Sigmoid colon (tissue), 7 donors: ENCODE results near the gene MAP3K12. TPM values are rescaled to one million over a fixed set of nuclear protein-coding genes. Genes with fewer than 3 reads are reported as not detected.
"Not testable (repeated sequence)": the region's sequence is repeated elsewhere in the genome, so short reads cannot be mapped to it uniquely, and the experiment has no call there.

ENCODE experiments used
- DNase-seq: peaks from one replicate; pipeline ENCODE4 v3.0.0-alpha.2; 2019
- H3K27ac ChIP-seq, 4 donors: fragments of 200-600 bp; sonication (generic); one replicate each; pipeline ENCODE4 v1.5.1; 2016 to 2019; ENCODE audit warnings: mild to moderate bottlenecking in 1 of 4
- H3K27me3 ChIP-seq, 3 donors: fragments of 200-600 bp; sonication (generic); one replicate each; pipeline ENCODE4 v1.5.1; 2019; ENCODE audit warnings: mild to moderate bottlenecking in 1 of 3
- H3K36me3 ChIP-seq, 4 donors: fragments of 200-600 bp; sonication (generic); one replicate each; pipeline ENCODE4 v1.5.1; 2016 to 2019
- H3K4me1 ChIP-seq, 4 donors: fragments of 200-600 bp; sonication (generic); one replicate each; pipeline ENCODE4 v1.5.1; 2017 to 2019
- H3K4me3 ChIP-seq, 4 donors: fragments of 200-600 bp; sonication (generic); one replicate each; pipeline ENCODE4 v1.5.1; 2017 to 2019; ENCODE audit warnings: mild to moderate bottlenecking in 2 of 4, moderate library complexity in 1 of 4
- H3K9me3 ChIP-seq, 4 donors: fragments of 200-600 bp in 3 of 4; sonication (generic) in 3 of 4; one replicate each; pipeline versions ENCODE4 v1.5.1 to v1.6.1; 2013 to 2019
- EP300 ChIP-seq, 4 donors: sonication (generic); formaldehyde crosslinking; IDR thresholded peaks; one replicate each; pipeline ENCODE4 v1.6.1; 2017; ENCODE audit warnings: antibody characterized with exemption in 4 of 4
- POLR2A ChIP-seq, 2 donors: fragments of 450-650 bp; IDR thresholded peaks; one replicate each; pipeline ENCODE4 v1.6.1; 2016; ENCODE audit warnings: antibody characterized with exemption in 2 of 2, mild to moderate bottlenecking in 2 of 2, moderate library complexity in 2 of 2
- POLR2AphosphoS5 ChIP-seq, 4 donors: sonication (generic); formaldehyde crosslinking; IDR thresholded peaks; one replicate each; pipeline ENCODE4 v1.6.1; 2017; ENCODE audit warnings: antibody characterized with exemption in 4 of 4
- WGBS, 2 donors: extraction: QIAGEN DNeasy Blood & Tissue Kit; methylation state at CpG; one replicate each; pipeline ENCODE4 v1.1.7; 2013; 5-methylcytosine and 5-hydroxymethylcytosine counted together
- intact Hi-C: fragments of 100-400 bp; cut with DNase I; formaldehyde crosslinking; loops from one replicate; pipeline ENCODE4 v1.15.1; 2023
- polyA plus RNA-seq, 3 donors: library from polyadenylated mRNA; stranded (reverse); fragments of 200-250 nt; gene quantifications; one replicate each; pipeline ENCODE4 v1.2.3, GENCODE V29; 2013
- total RNA-seq, 4 donors: library from RNA; depleted of rRNA; stranded (reverse); fragments of >200 nt; gene quantifications; one replicate each; pipeline ENCODE4 v1.1.0, GENCODE V29; 2016
- TF ChIP-seq, protein P1 (sequence below), 4 experiments: fragments of 450-650 bp in 3 of 4; fragments of 200-600 bp in 1 of 4; IDR thresholded peaks; one replicate each; pipeline ENCODE4 v1.5.1; 2016 to 2019; ENCODE audit warnings: antibody characterized with exemption in 4 of 4, mild to moderate bottlenecking in 3 of 4, moderate library complexity in 2 of 4
- donor health status: healthy with polysubstance abuse.
- donor health status: Bipolar disorder and iron deficiency.
- donor health status: healthy.

Gene MAP3K12
- total and polyA plus RNA-seq, 7 donors: 1.6 to 27.4 (median 18.5) TPM

DNA sequence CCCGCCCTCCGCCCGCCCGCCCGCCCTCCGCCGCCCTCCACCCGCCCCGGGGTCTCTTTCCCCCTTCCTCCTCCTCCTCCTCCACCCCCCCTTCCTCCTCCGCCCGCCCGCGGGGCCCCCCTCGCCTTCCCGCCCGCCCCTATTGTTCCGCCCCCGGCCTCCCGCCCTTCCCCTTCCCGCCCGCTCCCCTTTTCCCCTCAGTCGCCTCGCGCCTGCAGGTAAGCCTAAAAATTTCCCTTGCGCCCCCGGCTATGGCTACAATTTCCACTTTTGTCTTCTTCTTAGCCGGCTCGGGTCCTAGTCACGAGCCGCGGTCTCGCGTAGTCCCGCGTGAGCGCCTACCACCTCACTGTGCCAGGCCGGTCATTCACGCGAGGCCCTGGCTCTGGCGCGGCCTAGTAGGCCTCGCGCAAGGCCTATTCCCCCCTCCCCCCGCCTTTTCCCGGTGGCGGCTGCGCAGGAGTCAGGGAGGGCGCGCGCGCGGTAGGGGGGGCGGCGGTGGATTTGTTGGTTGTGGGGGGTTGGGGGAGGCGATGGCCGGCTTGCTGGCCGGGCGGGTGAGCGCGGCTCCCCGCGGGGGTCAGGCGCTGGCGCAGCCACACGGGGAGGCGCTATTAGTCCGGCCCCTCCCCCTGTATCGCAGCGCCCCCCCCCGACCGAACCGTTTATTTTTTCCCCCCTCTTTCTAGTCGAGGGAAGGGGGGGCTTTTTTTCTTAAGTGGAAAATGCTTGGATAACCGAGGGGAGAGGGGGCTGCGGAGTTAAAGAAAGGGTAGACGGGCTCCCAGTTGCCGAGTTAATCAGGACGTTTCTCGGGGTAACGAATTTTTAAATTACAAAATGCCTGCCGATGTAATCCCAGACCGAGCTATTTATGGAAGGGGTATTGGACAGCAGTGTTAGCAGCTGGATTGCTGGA, 46.8 kb downstream of the MAP3K12 start:
- peak overlapping the region; percentile 90 to 98 (median 96) for H3K27ac ChIP-seq
- peak in 3 of 4 donors; percentile 43 to 68 (median 44) for TF ChIP-seq POLR2AphosphoS5 (IDR thresholded peaks at IDR 0.05)
- TF ChIP-seq, protein P1, sequence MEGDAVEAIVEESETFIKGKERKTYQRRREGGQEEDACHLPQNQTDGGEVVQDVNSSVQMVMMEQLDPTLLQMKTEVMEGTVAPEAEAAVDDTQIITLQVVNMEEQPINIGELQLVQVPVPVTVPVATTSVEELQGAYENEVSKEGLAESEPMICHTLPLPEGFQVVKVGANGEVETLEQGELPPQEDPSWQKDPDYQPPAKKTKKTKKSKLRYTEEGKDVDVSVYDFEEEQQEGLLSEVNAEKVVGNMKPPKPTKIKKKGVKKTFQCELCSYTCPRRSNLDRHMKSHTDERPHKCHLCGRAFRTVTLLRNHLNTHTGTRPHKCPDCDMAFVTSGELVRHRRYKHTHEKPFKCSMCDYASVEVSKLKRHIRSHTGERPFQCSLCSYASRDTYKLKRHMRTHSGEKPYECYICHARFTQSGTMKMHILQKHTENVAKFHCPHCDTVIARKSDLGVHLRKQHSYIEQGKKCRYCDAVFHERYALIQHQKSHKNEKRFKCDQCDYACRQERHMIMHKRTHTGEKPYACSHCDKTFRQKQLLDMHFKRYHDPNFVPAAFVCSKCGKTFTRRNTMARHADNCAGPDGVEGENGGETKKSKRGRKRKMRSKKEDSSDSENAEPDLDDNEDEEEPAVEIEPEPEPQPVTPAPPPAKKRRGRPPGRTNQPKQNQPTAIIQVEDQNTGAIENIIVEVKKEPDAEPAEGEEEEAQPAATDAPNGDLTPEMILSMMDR (IDR thresholded peaks at IDR 0.05): peak in 1 of 4 experiments; percentile 20
- peak in 1 of 4 donors; percentile 31 for TF ChIP-seq EP300 (IDR thresholded peaks at IDR 0.05)
- TF ChIP-seq POLR2A (IDR thresholded peaks at IDR 0.05): no peak
- H3K4me1 ChIP-seq: peaks cover 0 to 26% (median 22%) of the 10 kb centered on the region in 4 donors
- WGBS, 2 donors: 1% methylated on average over 73 to 81 of the region's 82 CpGs
- peak overlapping the region; percentile 65 to 76 (median 70) for H3K4me3 ChIP-seq
- no peaks in the 10 kb centered on the region for H3K27me3 ChIP-seq
- no peaks in the 10 kb centered on the region for H3K9me3 ChIP-seq
- peaks cover 27 to 46% (median 29%) of the 10 kb centered on the region in 4 donors for H3K36me3 ChIP-seq
- DNase-seq: peak; percentile 95
- intact Hi-C loops: loop anchor here (5.0 kb wide), 1 partner anchor 40 kb away; no protein-coding TSS in a partner anchor

DNA sequence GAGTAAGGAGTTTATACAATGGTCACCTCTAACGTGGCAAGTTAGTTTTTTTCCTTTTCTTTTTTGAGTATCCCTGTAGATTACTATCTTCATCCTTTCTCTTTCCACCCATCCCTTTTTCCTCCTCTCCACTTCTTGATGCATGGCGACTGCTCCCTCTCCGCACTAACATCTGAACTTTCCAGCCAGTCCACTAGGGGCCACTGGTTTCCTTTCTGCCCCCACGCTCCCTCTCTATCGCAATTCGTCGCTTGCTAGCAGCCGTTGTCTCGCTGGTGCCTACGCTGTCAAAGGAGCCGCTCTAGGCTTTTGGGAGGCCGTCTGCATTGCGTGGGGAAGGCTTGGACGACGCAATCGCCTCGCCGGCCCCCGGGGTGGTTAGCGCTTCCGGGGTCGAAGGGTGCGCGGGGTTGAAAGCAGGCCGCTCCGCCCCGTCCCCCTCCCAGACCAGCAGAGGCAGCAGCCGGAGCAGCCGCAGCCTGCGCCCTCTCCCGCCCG, 47.5 kb downstream of the MAP3K12 start, which contains the start of gene PCBP2:
TSS of gene PCBP2 (plus strand) at position 442 of the 498 bp plus-strand sequence. CDS start 2,699 bp downstream, outside the sequence.
- intact Hi-C loops: loop anchor here (2.0 to 5.0 kb wide), 2 partner anchors 41 to 57 kb away; no protein-coding TSS in a partner anchor
- no peaks in the 10 kb centered on the region for H3K27me3 ChIP-seq
- 0 to 1% methylated on average over 32 of the region's 32 CpGs for WGBS, 2 donors
- peak within 1 kb of the TSS; percentile 65 to 76 (median 70) for H3K4me3 ChIP-seq
- TF ChIP-seq POLR2AphosphoS5 (IDR thresholded peaks at IDR 0.05) (peak; percentile 91 to 96 (median 94)), EP300 (IDR thresholded peaks at IDR 0.05) (peak in 2 of 4 donors; percentile 47 to 48), POLR2A (IDR thresholded peaks at IDR 0.05) (peak; percentile 32 to 37)
- TF ChIP-seq, protein P1 (IDR thresholded peaks at IDR 0.05): peak; percentile 77 to 97 (median 95)
- DNase-seq: peak; percentile 99
- H3K9me3 ChIP-seq: no peaks in the 10 kb centered on the region
- H3K4me1 ChIP-seq: peaks cover 0 to 26% (median 22%) of the 10 kb centered on the region in 4 donors
- peaks cover 20 to 46% (median 25%) of the 10 kb centered on the region in 4 donors for H3K36me3 ChIP-seq
- H3K27ac ChIP-seq: peak within 1 kb of the TSS; percentile 90 to 98 (median 96)

DNA sequence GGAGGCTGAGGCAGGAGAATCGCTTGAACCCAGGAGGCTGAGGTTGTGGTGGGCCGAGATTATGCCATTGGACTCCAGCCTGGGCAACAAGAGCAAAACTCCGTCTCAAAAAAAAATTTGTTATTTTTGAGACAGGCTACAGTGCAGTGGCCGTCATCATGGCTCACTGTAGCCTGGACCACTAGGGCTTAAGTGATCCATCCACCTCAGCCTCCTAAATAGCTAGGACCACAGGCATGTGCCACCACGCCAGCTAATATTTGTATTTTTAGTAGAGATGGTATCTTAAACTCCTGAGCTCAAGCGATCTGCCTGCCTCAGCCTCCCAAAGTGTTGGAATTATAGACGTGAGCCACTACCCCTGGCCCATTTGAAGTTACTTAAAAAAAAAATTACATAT, 48.3 kb downstream of the MAP3K12 start:
- Histone ChIP-seq H3K4me1 (peaks cover 0 to 26% (median 22%) of the 10 kb centered on the region in 4 donors), H3K27me3 (no peaks in the 10 kb centered on the region), H3K27ac (peak overlapping the region in 2 of 4 donors; percentile 94 to 97), H3K9me3 (no peaks in the 10 kb centered on the region), H3K36me3 (peaks cover 14 to 46% (median 20%) of the 10 kb centered on the region in 4 donors), H3K4me3 (no peak overlapping the region)
- 93 to 96% methylated on average over 7 of the region's 7 CpGs for WGBS, 2 donors
- TF ChIP-seq, protein P1 (IDR thresholded peaks at IDR 0.05): no peak
- TF ChIP-seq POLR2A (IDR thresholded peaks at IDR 0.05) (no peak), POLR2AphosphoS5 (IDR thresholded peaks at IDR 0.05) (no peak), EP300 (IDR thresholded peaks at IDR 0.05) (no peak)
- DNase-seq: no peak
- intact Hi-C loops: loop anchor here (2.0 to 5.0 kb wide), 2 partner anchors 41 to 58 kb away; no protein-coding TSS in a partner anchor

DNA sequence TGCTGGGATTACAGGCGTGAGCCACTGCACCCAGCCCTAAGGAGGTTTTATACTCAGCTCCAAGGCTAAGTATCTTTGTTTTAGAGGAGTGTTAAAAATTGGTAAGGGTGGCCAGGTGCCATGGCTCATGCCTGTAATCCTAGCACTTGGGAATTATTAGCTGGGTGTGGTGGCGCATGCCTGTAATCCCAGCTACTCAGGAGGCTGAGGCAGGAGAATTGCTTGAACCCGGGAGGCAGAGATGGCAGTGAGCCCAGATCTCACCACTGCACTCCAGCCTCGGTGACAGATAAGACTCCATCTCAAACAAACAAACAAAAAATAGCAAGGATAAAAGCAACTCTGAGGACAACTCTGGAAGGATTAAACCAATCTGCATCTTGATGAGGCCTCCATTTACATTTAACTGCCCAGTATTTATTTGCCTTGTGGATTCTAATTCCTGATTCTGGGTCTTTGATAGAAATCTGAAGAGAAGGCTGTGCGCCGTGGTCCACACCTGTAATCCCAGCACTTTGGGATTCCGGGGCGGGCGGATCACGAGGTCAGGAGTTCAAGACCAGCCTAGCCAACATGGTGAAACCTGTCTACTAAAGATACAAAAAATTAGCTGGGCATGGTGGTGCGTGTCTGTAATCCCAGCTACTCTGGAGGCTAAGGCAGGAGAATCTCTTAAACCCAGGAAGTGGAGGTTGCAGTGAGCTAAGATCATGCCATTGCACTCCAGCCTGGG, 54.5 kb downstream of the MAP3K12 start:
- DNase-seq, H3K4me3 ChIP-seq, H3K27ac ChIP-seq, intact Hi-C loops, H3K27me3 ChIP-seq, H3K9me3 ChIP-seq: not testable (repeated sequence)
- Histone ChIP-seq H3K36me3 (peaks cover 0 to 51% (median 11%) of the 10 kb centered on the region in 4 donors), H3K4me1 (peaks cover 2 to 30% (median 19%) of the 10 kb centered on the region in 4 donors)
- 69 to 88% methylated on average over 11 of the region's 11 CpGs for WGBS, 2 donors
